NCI-H146 (cell line): Measurements from ENCODE around the gene EML6.

Experiments
- DNase-seq: peaks from one replicate; lab custom pipeline; 2025; lab: John Stamatoyannopoulos, UW

The EML6 gene

GRCh38 chr2:54708584-54709335, 14.7 kb upstream of the EML6 start:
- no peak for DNase-seq

GRCh38 chr2:54709336-54709809, 14.1 kb upstream of the EML6 start:
- DNase-seq = no peak

GRCh38 chr2:54710216-54710615, 13.2 kb upstream of the EML6 start:
- DNase-seq = no peak

- no peak for DNase-seq
Measured at GRCh38 chr2:54712516-54712915, 10.9 kb upstream of the EML6 start.

- DNase-seq = no peak
Measured at GRCh38 chr2:54714996-54715395, 8.5 kb upstream of the EML6 start.

- no peak for DNase-seq
Measured at GRCh38 chr2:54716375-54716774, 7.1 kb upstream of the EML6 start.

GRCh38 chr2:54720563-54720962, 2.9 kb upstream of the EML6 start:
- no peak for DNase-seq

GRCh38 chr2:54722641-54723040, 821 bp upstream of the EML6 start:
- DNase-seq = peak; percentile 27

- DNase-seq = peak; percentile 57
Measured at GRCh38 chr2:54723996-54724559, 616 bp downstream of the EML6 start.

GRCh38 chr2:54724560-54725342, 1.3 kb downstream of the EML6 start:
- DNase-seq = peak; percentile 75

- no peak for DNase-seq
Measured at GRCh38 chr2:54725343-54726099, 2.1 kb downstream of the EML6 start.

- DNase-seq = no peak
Measured at GRCh38 chr2:54726431-54726830, 3.0 kb downstream of the EML6 start.

GRCh38 chr2:54726940-54727339, 3.5 kb downstream of the EML6 start:
- no peak for DNase-seq

GRCh38 chr2:54728669-54729120, 5.2 kb downstream of the EML6 start:
- no peak for DNase-seq

- DNase-seq = no peak
Measured at GRCh38 chr2:54735636-54736035, 12.2 kb downstream of the EML6 start.

- DNase-seq = no peak
Measured at GRCh38 chr2:54738281-54738680, 14.8 kb downstream of the EML6 start.

- DNase-seq = no peak
Measured at GRCh38 chr2:54740333-54740732, 16.9 kb downstream of the EML6 start.

- no peak for DNase-seq
Measured at GRCh38 chr2:54741250-54741649, 17.8 kb downstream of the EML6 start.

GRCh38 chr2:54750040-54750439, 26.6 kb downstream of the EML6 start:
- DNase-seq = no peak

GRCh38 chr2:54752439-54752838, 29.0 kb downstream of the EML6 start:
- no peak for DNase-seq

- peak; percentile 6 for DNase-seq
Measured at GRCh38 chr2:54755641-54756326, 32.3 kb downstream of the EML6 start.

GRCh38 chr2:54757500-54757899, 34.0 kb downstream of the EML6 start:
- no peak for DNase-seq
